B cell (primary cell): ENCODE data around the gene MATR3. TPM values are rescaled to one million over a fixed set of nuclear protein-coding genes. Genes with fewer than 3 reads are reported as not detected.

Experiments used
- ATAC-seq: fragments of 200-7000 bp; cut with Tn5 transposase; one replicate; pipeline ENCODE4 v1.10.0; 2021; ENCODE audit warnings: low read depth, mild to moderate bottlenecking, moderate number of reproducible peaks, moderate library complexity
- CTCF ChIA-PET: fragments of 350-600 bp; sonication (Branson Sonifier 250); formaldehyde crosslinking; loops from one replicate; lab custom pipeline; 2021; ENCODE audit warnings: antibody characterized with exemption, inconsistent platforms; lab: Charles Lee
- POLR2A ChIA-PET: fragments of 350-600 bp; sonication (Branson Sonifier 250); formaldehyde crosslinking; loops from one replicate; lab custom pipeline; 2021; ENCODE audit warnings: antibody characterized with exemption; lab: Charles Lee
- DNase-seq: peaks from one replicate; pipeline ENCODE4 v3.0.0; 2013
- H2AFZ ChIP-seq: 2 replicates; pipeline ENCODE4 v1.6.1; 2012; ENCODE audit warnings: mild to moderate bottlenecking, low read depth, low read length; ENCODE audit not compliant: insufficient read depth, poor library complexity, severe bottlenecking
- H3K27ac ChIP-seq, 2 donors: 1 replicate in 1 of 2; 2 replicates in 1 of 2; pipeline ENCODE4 v1.5.1; 2012 to 2013; ENCODE audit warnings: low read length in 2 of 2, mild to moderate bottlenecking in 2 of 2, moderate library complexity in 1 of 2
- H3K27me3 ChIP-seq, 4 experiments: fragments of 200-600 bp in 1 of 4; sonication (generic) in 1 of 4; replicated peaks in 1 of 4; 1 replicate in 2 of 4; 2 replicates in 2 of 4; pipeline versions ENCODE4 v1.6.1 to v1.7.0; 2013 to 2016; ENCODE audit warnings: low read length in 3 of 4, mild to moderate bottlenecking in 2 of 4, mixed read lengths in 1 of 4, moderate library complexity in 1 of 4; ENCODE audit not compliant: insufficient read depth in 4 of 4, control insufficient read depth in 3 of 4; ENCODE audit errors: control extremely low read depth in 1 of 4
- H3K36me3 ChIP-seq, 2 experiments: replicated peaks in 1 of 2; 1 replicate in 1 of 2; 2 replicates in 1 of 2; pipeline versions ENCODE4 v1.6.1 to v1.7.1; 2013; ENCODE audit warnings: low read length in 1 of 2; ENCODE audit not compliant: insufficient read depth in 2 of 2, control insufficient read depth in 1 of 2; ENCODE audit errors: control extremely low read depth in 1 of 2, extremely low read depth in 1 of 2
- H3K4me1 ChIP-seq, 2 donors: fragments of 200-600 bp in 1 of 2; sonication (generic) in 1 of 2; 1 replicate in 1 of 2; 2 replicates in 1 of 2; pipeline versions ENCODE4 v1.5.1 to v1.6.1; 2013 to 2017; ENCODE audit warnings: low read length in 2 of 2; ENCODE audit not compliant: control insufficient read depth in 2 of 2, insufficient read depth in 2 of 2
- H3K4me2 ChIP-seq: replicated peaks from 2 replicates; pipeline ENCODE3; 2012; ENCODE audit warnings: mild to moderate bottlenecking, low read depth, low read length; ENCODE audit not compliant: poor library complexity, severe bottlenecking
- H3K4me3 ChIP-seq, 5 experiments: fragments of 200-600 bp in 1 of 5; sonication (generic) in 1 of 5; 1 replicate in 3 of 5; 2 replicates in 2 of 5; pipeline versions ENCODE4 v1.5.1 to v1.7.0; 2011 to 2016; ENCODE audit warnings: low read length in 4 of 5, mild to moderate bottlenecking in 4 of 5, low read depth in 2 of 5, control low read depth in 1 of 5, moderate library complexity in 1 of 5; ENCODE audit not compliant: insufficient read depth in 1 of 5; ENCODE audit errors: control extremely low read depth in 1 of 5, extremely low read depth in 1 of 5
- H3K79me2 ChIP-seq: fragments of 200-600 bp; sonication (generic); one replicate; pipeline ENCODE4 v1.6.0; 2016; ENCODE audit warnings: low read length; ENCODE audit not compliant: control insufficient read depth, insufficient read depth
- H3K9ac ChIP-seq: fragments of 200-600 bp; sonication (generic); 2 replicates; pipeline ENCODE4 v1.6.1; 2017; ENCODE audit warnings: mild to moderate bottlenecking, low read length, moderate library complexity
- H3K9me3 ChIP-seq, 3 donors: one replicate each; pipeline versions ENCODE4 v1.6.1 to v1.7.1; 2013; ENCODE audit warnings: low read length in 2 of 3; ENCODE audit not compliant: control insufficient read depth in 2 of 3, insufficient read depth in 1 of 3; ENCODE audit errors: control extremely low read depth in 1 of 3
- H4K20me1 ChIP-seq: 2 replicates; pipeline ENCODE4 v1.6.0; 2012; ENCODE audit warnings: mild to moderate bottlenecking, low read length; ENCODE audit not compliant: insufficient read depth, control insufficient read depth, poor library complexity, severe bottlenecking
- H3K27ac Mint-ChIP-seq: one replicate; pipeline ENCODE4 v1.8.0; 2021; ENCODE audit warnings: mixed read lengths
- H3K27me3 Mint-ChIP-seq: one replicate; pipeline ENCODE4 v1.8.0; 2021; ENCODE audit warnings: mixed read lengths
- H3K4me1 Mint-ChIP-seq: one replicate; pipeline ENCODE4 v1.8.0; 2021; ENCODE audit warnings: mixed read lengths
- H3K4me3 Mint-ChIP-seq: one replicate; pipeline ENCODE4 v1.8.0; 2021; ENCODE audit warnings: mixed read lengths
- H3K9me3 Mint-ChIP-seq: one replicate; pipeline ENCODE4 v1.8.0; 2022; ENCODE audit warnings: mixed read lengths; ENCODE audit not compliant: insufficient read depth
- CTCF ChIP-seq: fragments of 200-600 bp; IDR thresholded peaks from one replicate; pipeline ENCODE4 v1.8.0; 2022; ENCODE audit warnings: antibody characterized with exemption, mild to moderate bottlenecking
- EZH2 ChIP-seq: IDR thresholded peaks from 2 replicates; pipeline ENCODE4 v1.6.1; 2012; ENCODE audit warnings: borderline replicate concordance, low read depth, mild to moderate bottlenecking, moderate library complexity, low read length; ENCODE audit not compliant: insufficient read depth, poor library complexity, severe bottlenecking
- WGBS: methylation state at CpG from one replicate; pipeline ENCODE4 v1.1.5; 2013; ENCODE audit warnings: missing lambda C conversion rate; ENCODE audit not compliant: insufficient coverage; 5-methylcytosine and 5-hydroxymethylcytosine counted together
- intact Hi-C: fragments of 100-400 bp; cut with micrococcal nuclease; formaldehyde crosslinking; loops from one replicate; pipeline ENCODE4 v1.10.0; 2022
- polyA plus RNA-seq: library from polyadenylated mRNA; depleted of rRNA; stranded (reverse); fragments of >200 nt; gene quantifications from 2 replicates; pipeline ENCODE4 v1.2.3, GENCODE V29; 2012
- total RNA-seq, 2 donors: library from RNA; stranded (reverse); fragments of 120-200 nt in 1 of 2; gene quantifications; 1 replicate in 1 of 2; 2 replicates in 1 of 2; pipeline versions ENCODE4 v1.2.3 to v1.2.4, GENCODE V29; 2013 to 2022

The MATR3 gene
- total and polyA plus RNA-seq, 2 donors (not counting 1 experiment from before 2014, with no cell fraction given), result 76.7 to 243 TPM

- intact Hi-C loops, result loop anchor here (10.0 kb wide), 1 partner anchor 175 kb away; no protein-coding TSS in a partner anchor
- peaks cover 42% of the 10 kb centered on the region for H3K4me1 Mint-ChIP-seq
Measured at GRCh38 chr5:139340051-139340450, 46.5 kb downstream of the MATR3 start.

More at GRCh38 chr5:139340051-139340450, 46.5 kb downstream of the MATR3 start:
- peaks cover 0 to 2% of the 10 kb centered on the region in 2 experiments for H3K36me3 ChIP-seq
- Mint-ChIP-seq H3K27me3 (no peaks in the 10 kb centered on the region), H3K4me3 (peak overlapping the region; percentile 26), H3K27ac (no peak overlapping the region), H3K9me3 (no peaks in the 10 kb centered on the region)
- no peak overlapping the region for H3K27ac ChIP-seq
- H3K27me3 ChIP-seq, result no peaks in the 10 kb centered on the region
- ATAC-seq (no peak), DNase-seq (no peak)
- peaks cover 31% of the 10 kb centered on the region for H4K20me1 ChIP-seq
- H3K79me2 ChIP-seq, result peaks cover 40% of the 10 kb centered on the region
- CTCF ChIA-PET, result interaction anchor here (0.5 to 2.7 kb wide), 4 partner anchors 52 to 89 kb away, joined by 3 to 16 read pairs (median 4); no protein-coding TSS in a partner anchor
- no CpG with 5 or more reads among the region's 2 CpGs for WGBS
- H3K4me2 ChIP-seq, result no peak overlapping the region
- H3K9me3 ChIP-seq, result no peaks in the 10 kb centered on the region
- POLR2A ChIA-PET, result interaction anchor here (0.7 to 3.0 kb wide), 2 partner anchors 51 to 1291 kb away, joined by 4 to 70 read pairs; partner anchors contain the start of gene MZB1
- H3K4me1 ChIP-seq, result peaks cover 28 to 29% of the 10 kb centered on the region in 2 donors
- H3K4me3 ChIP-seq, result no peak overlapping the region
- no peak overlapping the region for H3K9ac ChIP-seq
- H2AFZ ChIP-seq, result no peak overlapping the region
- TF ChIP-seq EZH2, result no peak
- TF ChIP-seq CTCF, result no peak
